ENCODE data around the gene CEP170B. TPM values are rescaled to one million over a fixed set of nuclear protein-coding genes. Genes with fewer than 3 reads are reported as not detected.

The CEP170B gene
- total RNA-seq, 1 donor from 2014 or later, result 26.5 TPM

- Mint-ChIP-seq H3K9me3 (no peaks in the 10 kb centered on the region), H3K4me3 (no peak overlapping the region), H3K27me3 (peaks cover 72% of the 10 kb centered on the region), H3K27ac (no peak overlapping the region), H3K36me3 (no peaks in the 10 kb centered on the region), H3K4me1 (ENCODE audit: unreplicated experiment) (no peaks in the 10 kb centered on the region)
- TF ChIP-seq, protein P1, sequence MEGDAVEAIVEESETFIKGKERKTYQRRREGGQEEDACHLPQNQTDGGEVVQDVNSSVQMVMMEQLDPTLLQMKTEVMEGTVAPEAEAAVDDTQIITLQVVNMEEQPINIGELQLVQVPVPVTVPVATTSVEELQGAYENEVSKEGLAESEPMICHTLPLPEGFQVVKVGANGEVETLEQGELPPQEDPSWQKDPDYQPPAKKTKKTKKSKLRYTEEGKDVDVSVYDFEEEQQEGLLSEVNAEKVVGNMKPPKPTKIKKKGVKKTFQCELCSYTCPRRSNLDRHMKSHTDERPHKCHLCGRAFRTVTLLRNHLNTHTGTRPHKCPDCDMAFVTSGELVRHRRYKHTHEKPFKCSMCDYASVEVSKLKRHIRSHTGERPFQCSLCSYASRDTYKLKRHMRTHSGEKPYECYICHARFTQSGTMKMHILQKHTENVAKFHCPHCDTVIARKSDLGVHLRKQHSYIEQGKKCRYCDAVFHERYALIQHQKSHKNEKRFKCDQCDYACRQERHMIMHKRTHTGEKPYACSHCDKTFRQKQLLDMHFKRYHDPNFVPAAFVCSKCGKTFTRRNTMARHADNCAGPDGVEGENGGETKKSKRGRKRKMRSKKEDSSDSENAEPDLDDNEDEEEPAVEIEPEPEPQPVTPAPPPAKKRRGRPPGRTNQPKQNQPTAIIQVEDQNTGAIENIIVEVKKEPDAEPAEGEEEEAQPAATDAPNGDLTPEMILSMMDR (conservative IDR thresholded peaks at IDR 0.05), result no peak
- DNase-seq (ENCODE audit: extremely low spot score, unreplicated experiment), result no peak
Measured at GRCh38 chr14:104935955-104936354, 70.9 kb downstream of the CEP170B start.

DNA sequence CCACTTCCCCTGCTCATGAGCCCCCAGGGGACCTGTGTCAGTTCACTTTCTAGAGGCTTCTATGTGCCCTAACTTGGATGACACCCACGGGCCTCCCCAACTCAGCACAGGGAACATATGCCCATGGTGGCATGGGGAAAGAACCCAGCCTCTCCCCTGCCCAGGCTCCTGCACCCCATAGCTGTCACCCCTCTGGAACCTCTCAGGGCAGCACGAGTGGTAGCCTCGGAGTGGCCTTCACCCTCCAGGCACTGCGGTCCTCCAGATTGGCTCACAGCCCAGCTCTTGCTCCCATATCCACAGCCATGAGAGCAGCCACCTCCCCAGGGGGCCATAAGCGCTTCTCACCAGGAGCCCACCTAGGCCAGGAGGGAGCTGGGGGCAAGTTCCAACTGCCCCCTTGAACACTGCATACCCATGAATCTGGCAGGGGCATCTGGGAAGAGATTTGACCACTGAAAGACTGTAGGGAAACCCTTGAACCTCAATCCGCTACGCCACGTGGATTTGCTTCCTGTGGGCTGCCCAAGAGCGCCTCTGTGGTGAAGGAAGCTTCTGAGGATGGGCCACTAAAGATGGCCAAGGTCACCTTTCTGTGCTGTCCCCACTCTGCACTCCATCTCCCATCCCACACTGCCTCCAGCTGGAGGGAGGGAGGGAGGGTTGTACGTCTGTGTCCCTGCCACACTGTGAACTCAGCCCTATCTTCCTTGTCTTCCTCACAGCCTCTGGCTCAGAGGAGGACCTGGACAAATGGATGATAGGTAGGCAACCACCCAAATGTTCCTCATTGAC, 71.5 kb downstream of the CEP170B start:
- peak; percentile 64 for DNase-seq (ENCODE audit: extremely low spot score, unreplicated experiment)
- H3K27me3 Mint-ChIP-seq, result peaks cover 72% of the 10 kb centered on the region
- H3K36me3 Mint-ChIP-seq, result no peaks in the 10 kb centered on the region
- TF ChIP-seq, protein P1 (conservative IDR thresholded peaks at IDR 0.05), result no peak
- H3K4me1 Mint-ChIP-seq (ENCODE audit: unreplicated experiment), result no peaks in the 10 kb centered on the region
- H3K9me3 Mint-ChIP-seq, result no peaks in the 10 kb centered on the region
- H3K4me3 Mint-ChIP-seq, result no peak overlapping the region
- no peak overlapping the region for H3K27ac Mint-ChIP-seq

DNA sequence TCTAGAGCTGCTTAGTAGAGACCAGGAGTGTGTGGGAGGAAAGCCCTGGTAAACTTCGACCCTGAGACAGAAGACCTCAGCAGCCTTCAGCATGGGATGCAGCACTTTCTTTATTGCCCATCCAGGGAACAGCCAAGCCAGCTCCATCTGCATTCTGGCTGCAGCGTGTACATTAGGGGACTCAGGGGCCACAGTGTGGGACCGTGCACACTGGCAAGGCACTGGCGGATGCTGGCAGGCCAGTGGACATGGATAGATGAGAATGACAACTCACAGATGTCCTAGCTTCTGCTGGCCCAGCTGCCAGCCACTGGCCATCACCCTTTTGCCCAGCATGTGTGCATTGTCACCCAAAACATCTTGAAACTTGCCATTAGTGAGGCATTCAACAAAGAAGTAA, 72.1 kb downstream of the CEP170B start:
- Mint-ChIP-seq H3K36me3 (no peaks in the 10 kb centered on the region), H3K4me1 (ENCODE audit: unreplicated experiment) (no peaks in the 10 kb centered on the region), H3K27me3 (peaks cover 70% of the 10 kb centered on the region), H3K4me3 (no peak overlapping the region), H3K9me3 (no peaks in the 10 kb centered on the region), H3K27ac (no peak overlapping the region)
- TF ChIP-seq, protein P1 (conservative IDR thresholded peaks at IDR 0.05), result no peak
- no peak for DNase-seq (ENCODE audit: extremely low spot score, unreplicated experiment)

GRCh38 chr14:104937694-104938365, 72.8 kb downstream of the CEP170B start:
- no peaks in the 10 kb centered on the region for H3K9me3 Mint-ChIP-seq
- DNase-seq (ENCODE audit: extremely low spot score, unreplicated experiment), result no peak
- TF ChIP-seq, protein P1 (conservative IDR thresholded peaks at IDR 0.05), result no peak

DNA sequence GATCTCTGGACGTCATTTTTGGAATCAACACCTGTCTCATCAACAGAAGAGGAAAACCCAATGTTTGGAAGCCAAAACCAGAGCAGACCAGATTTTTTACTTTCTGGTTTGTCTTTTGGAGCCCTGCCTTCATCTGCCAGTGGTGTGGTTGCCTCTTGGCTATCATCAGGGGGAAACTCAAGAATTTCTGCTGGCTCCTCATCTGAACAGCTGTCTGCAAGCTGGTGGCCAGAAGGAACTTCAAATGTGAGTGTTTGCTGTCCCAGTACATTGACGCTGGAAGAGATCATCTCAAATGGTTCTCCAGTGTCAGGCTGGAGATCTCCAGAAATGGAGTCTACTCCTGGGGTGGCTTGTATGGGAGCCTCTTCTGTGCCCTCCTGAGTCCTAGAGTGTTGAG, 73.4 kb downstream of the CEP170B start:
- Mint-ChIP-seq H3K27ac (no peak overlapping the region), H3K27me3 (peaks cover 68% of the 10 kb centered on the region), H3K9me3 (no peaks in the 10 kb centered on the region), H3K36me3 (no peaks in the 10 kb centered on the region), H3K4me1 (ENCODE audit: unreplicated experiment) (no peaks in the 10 kb centered on the region), H3K4me3 (no peak overlapping the region)
- DNase-seq (ENCODE audit: extremely low spot score, unreplicated experiment), result no peak
- TF ChIP-seq, protein P1 (conservative IDR thresholded peaks at IDR 0.05), result no peak

More at GRCh38 chr14:104937694-104938365, 72.8 kb downstream of the CEP170B start:
- H3K27me3 Mint-ChIP-seq, result peaks cover 68% of the 10 kb centered on the region
- H3K4me1 Mint-ChIP-seq (ENCODE audit: unreplicated experiment), result no peaks in the 10 kb centered on the region
- no peak overlapping the region for H3K4me3 Mint-ChIP-seq
- no peaks in the 10 kb centered on the region for H3K36me3 Mint-ChIP-seq
- H3K27ac Mint-ChIP-seq, result no peak overlapping the region
